Measurements from ENCODE around the gene PGAP1.

Gene PGAP1

GRCh38 chr2:196900843-196901242, 25.7 kb downstream of the PGAP1 start:
- no peak for DNase-seq (ENCODE audit: low read depth in 2 of 3, low spot score in 1 of 3)

GRCh38 chr2:196899976-196900375, 26.5 kb downstream of the PGAP1 start:
- no peak for DNase-seq (ENCODE audit: low read depth in 2 of 3, low spot score in 1 of 3)

DNA sequence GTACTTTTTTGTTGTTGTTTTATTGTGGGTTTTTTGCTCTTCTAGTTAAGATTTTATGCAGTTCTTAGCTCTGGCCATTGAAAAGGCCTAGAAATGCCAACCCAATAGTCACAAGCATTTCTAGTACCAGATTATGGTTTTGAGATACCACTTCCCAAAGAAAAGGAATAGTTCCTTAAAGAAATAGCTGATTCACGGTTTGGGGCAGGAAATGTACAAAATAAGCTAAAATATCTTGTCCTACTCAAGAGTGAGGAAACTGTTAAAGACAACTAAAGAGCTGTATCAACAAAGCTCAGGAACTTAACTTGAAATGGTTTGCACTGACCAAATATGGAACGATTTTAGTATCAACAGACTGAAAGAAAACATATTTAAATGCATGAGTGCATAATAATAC, 35.4 kb downstream of the PGAP1 start:
- no peak for DNase-seq (ENCODE audit: low read depth in 2 of 3, low spot score in 1 of 3)

DNA sequence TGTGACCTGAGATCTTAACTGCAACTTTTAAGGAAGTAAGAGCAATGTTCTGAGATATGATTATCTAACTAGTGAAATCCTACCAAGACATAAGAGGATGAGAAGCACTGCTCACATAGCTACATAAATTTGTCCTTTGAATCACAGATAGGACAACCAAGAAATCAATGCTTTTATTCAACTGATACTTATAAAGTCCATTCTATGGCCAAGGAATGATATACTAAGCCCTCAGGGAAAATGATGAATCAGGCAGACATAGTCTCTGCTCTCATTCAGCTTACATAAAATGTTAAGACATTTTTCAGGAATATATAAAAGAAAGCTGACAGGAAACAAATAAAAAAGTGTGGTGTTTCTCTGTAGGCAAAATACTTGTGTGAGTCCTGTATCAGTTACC, 39.1 kb downstream of the PGAP1 start:
- DNase-seq (ENCODE audit: low read depth in 2 of 3, low spot score in 1 of 3) = no peak

- DNase-seq (ENCODE audit: low read depth in 2 of 3, low spot score in 1 of 3) = no peak
These were observed 42.1 kb downstream of the PGAP1 start for GRCh38 chr2:196884368-196884767.

DNA sequence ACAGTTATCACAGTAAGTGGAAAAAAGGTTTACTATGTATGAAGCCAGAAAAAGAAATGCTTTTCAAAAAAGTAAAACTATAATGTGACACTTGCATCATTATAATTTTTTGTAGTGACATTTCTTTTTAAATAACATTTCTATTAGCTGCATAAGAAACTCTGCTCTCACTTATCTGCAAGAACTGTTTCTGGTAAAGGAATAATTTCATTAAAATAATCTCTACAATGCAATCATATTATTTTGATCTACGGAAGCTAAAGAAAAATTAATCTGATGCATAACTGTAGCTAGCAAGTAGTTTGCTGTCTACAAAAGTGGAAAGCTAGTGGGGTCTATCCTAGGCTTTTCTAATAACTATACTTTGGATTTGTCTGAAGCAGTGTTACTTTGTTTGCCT, 50.1 kb downstream of the PGAP1 start:
- DNase-seq (ENCODE audit: low read depth in 2 of 3, low spot score in 1 of 3) = no peak

- DNase-seq (ENCODE audit: low read depth in 2 of 3, low spot score in 1 of 3) = no peak
These were observed 51.1 kb downstream of the PGAP1 start for GRCh38 chr2:196875414-196875813.

DNA sequence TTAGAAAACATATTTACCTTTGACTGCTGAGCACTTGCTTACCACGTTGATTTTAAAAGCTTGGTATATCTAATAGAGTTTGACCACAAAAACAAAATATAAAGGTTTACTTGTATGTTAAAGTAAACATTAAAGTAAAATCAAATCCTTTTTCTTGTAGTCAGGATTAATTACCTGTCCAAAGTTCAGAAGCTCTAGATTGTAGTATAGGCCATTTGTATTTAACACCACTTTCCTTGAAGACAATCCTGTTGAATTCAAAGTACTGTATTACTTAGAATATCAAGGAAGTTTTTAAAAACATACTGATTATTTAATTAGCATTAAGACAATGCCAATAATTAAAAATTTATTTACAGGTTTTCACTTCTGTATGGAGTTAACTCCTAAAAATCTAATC, 53.0 kb downstream of the PGAP1 start:
- no peak for DNase-seq (ENCODE audit: low read depth in 2 of 3, low spot score in 1 of 3)

DNA sequence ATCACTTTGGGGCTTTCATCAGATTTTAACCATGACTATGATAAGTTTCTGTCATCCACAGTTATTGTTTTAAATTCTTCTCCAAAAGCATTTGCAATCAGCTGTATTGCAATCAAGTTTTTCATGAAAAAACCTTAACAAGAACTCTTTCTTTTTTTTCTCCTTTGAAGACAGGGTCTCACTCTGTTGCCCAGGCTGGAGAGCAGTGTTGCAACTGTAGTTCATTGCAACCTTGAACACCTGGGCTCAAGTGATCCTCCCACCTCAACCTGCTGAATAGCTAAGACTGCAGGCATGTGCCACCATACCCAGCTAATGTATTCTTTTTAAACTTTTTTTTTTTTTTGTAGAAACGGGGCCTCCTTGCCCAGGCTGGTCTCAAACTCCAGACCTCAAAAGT, 71.9 kb downstream of the PGAP1 start:
- DNase-seq (ENCODE audit: low read depth in 2 of 3, low spot score in 1 of 3) = no peak

GRCh38 chr2:196853301-196854087, 73.0 kb downstream of the PGAP1 start:
- DNase-seq (ENCODE audit: low read depth in 2 of 3, low spot score in 1 of 3) = no peak

- no peak for DNase-seq (ENCODE audit: low read depth in 2 of 3, low spot score in 1 of 3)
These were observed 75.4 kb downstream of the PGAP1 start for GRCh38 chr2:196851088-196851487.

DNA sequence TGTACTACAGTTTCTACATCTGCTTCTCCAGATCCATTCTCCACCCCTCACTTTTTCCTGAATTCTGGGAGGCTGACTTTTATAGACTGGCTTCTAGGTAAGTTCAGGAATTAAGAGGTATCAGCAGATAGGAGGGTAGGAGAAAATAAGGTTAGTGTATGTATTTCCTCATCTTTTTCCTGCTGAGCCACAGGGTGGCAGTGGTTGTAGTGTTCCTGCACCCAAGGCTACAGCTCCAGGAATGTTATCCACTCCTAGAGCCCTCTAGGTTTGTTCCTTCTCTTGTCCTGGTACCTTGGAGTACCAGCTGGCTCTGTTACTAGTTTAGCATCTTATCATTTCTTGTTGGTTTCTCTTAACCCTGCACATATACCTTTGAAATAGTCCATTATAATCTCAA, 76.6 kb downstream of the PGAP1 start:
- no peak for DNase-seq (ENCODE audit: low read depth in 2 of 3, low spot score in 1 of 3)

DNA sequence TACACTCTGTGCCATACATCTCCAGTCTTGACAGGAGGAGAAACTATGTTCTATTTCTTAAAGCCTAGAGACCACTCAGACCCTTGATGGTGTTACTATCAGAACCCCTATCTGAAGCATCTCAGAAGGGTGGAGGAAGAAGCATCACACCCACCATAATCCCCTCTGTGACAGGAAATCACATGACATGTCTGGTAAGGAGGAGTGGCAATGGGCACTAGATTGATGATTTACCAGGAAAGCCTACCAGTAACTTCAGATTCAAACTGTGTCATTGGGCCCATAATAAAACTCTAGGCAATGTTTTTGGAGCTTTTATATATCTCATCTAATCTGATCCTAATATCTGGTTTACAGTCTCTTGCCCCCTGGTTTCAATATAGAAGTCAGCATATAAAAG, 80.2 kb downstream of the PGAP1 start:
- no peak for DNase-seq (ENCODE audit: low read depth in 2 of 3, low spot score in 1 of 3)

- no peak for DNase-seq (ENCODE audit: low read depth in 2 of 3, low spot score in 1 of 3)
These were observed 81.1 kb downstream of the PGAP1 start for GRCh38 chr2:196845371-196845770.

DNA sequence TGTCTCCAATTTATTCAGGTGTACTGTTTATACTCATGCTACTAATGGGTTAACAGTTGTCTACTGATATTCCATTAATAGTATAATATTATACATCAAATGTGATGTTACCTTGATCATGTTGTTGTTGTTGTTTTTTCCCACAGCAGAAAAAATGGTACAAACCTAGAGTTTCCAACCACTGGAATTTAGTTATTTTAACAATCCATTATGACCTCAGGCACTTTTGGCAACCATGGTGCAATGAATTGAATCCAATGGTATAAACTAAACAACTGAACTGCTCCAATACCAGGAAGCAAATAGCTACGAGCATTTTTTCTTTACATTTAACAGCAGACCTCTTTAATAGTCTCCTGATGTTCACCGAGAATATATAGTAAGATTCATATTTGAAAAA, 86.3 kb downstream of the PGAP1 start:
- DNase-seq (ENCODE audit: low read depth in 2 of 3, low spot score in 1 of 3) = no peak

DNA sequence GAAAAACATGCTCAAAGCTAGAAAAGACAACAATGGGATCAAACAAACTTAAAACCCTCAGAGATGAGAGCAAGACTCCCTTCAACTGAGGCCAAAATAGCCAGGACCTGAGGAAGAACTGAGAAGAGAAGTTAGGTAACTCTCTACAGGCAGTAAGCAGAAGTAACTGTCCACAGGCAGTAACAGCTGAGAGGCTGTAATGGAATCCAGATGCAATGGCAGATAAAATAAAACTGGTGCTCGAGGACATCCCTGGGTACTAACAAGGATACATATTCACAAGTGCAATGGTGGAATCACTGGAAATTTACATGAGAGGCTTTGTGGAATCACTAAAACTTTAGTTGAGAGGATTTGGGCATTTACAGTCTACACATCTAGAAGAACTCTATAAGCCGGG, 86.9 kb downstream of the PGAP1 start:
- no peak for DNase-seq (ENCODE audit: low read depth in 2 of 3, low spot score in 1 of 3)

DNA sequence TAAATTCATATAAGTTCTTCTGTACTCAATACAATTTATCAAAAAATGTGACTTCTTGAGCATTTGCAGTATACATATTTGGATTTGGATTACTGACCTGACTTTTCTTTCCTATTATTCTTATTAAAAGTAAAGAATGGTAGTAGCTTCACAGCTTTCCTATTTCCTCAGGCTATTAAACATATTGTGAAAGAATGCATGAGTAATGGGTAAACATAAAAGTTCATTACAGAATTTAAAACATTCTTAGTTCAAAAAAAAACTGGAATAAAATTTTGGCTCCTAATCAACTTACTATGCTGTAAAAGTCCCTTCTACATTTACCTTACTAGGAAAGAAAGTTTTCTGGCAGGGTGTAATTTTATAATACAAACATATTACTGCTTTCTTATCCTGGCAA, 90.1 kb downstream of the PGAP1 start:
- no peak for DNase-seq (ENCODE audit: low read depth in 2 of 3, low spot score in 1 of 3)

GRCh38 chr2:196830701-196831100, 95.8 kb downstream of the PGAP1 start:
- DNase-seq (ENCODE audit: low read depth in 2 of 3, low spot score in 1 of 3) = no peak

DNA sequence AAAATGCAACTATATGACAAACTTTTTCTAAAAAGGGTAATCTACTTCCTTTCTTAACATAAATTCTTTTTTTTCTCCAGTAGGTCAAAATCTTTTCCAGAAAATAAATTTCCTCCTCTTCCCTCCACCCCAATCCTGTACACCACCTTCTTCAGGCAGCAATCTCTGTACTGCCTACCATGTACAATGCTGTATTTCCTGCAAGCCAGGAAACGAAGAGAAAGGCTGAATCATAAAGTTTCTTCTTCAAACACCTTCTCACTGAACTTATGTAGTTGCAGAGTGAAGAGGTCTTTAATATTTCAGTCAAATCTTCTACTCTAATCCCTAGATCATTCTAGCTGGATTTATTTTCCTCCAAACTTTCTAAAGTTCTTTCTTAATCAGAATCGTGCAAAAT, 99.2 kb downstream of the PGAP1 start:
- DNase-seq (ENCODE audit: low read depth in 2 of 3, low spot score in 1 of 3) = no peak

- no peak for DNase-seq (ENCODE audit: low read depth in 2 of 3, low spot score in 1 of 3)
These were observed 102.6 kb downstream of the PGAP1 start for GRCh38 chr2:196823750-196824522.

DNA sequence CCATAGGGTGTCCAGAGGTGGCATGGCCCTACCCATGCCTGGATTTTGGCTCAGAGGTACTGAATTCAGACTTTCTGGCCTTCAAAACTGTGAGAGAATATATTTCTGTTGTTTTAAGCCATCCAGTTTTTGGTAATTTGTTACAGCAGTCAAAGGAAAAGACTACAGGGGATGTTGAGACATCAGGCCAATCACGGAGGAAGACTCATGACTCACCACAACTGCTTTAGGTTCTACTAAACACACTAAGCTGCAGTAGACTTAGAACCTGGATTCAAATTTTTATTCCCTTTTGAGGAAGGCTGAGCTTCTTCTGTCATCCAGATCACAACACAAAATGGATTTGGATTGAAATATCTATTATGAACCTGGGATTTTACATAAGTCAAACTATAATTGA, 105.3 kb downstream of the PGAP1 start:
- no peak for DNase-seq (ENCODE audit: low read depth in 2 of 3, low spot score in 1 of 3)

- no peak for DNase-seq (ENCODE audit: low read depth in 2 of 3, low spot score in 1 of 3)
These were observed 117.2 kb downstream of the PGAP1 start, which contains the start of gene C2orf66 for GRCh38 chr2:196809260-196809659. Gene C2orf66, minus strand, starts transcription at chr2:196809355. Its CDS starts 19 bp downstream, at chr2:196809336.

Measured in stimulated activated CD4-positive, alpha-beta T cell treated with anti-CD3 and anti-CD28 coated beads, Interleukin-12 subunit alpha, Interleukin-12 subunit beta, amount 100 ng/mL, for 48 hours (primary cell).